GM23248 (cell line): ENCODE results near the gene DZIP1L. TPM values are rescaled to one million over a fixed set of nuclear protein-coding genes. Genes with fewer than 3 reads are reported as not detected.

Experiments
- DNase-seq: peaks from one replicate; pipeline ENCODE4 v3.0.0-alpha.2; 2015
- H2AFZ ChIP-seq: fragments of 200-600 bp; sonication (generic); 2 replicates; pipeline ENCODE4 v1.6.1; 2016; ENCODE audit warnings: antibody characterized with exemption
- H3F3A ChIP-seq: fragments of 200-600 bp; sonication (generic); 2 replicates; pipeline ENCODE4 v1.6.1; 2016; ENCODE audit warnings: mild to moderate bottlenecking, antibody characterized with exemption, mixed run types; ENCODE audit not compliant: insufficient read depth
- H3K27ac ChIP-seq: fragments of 200-600 bp; sonication (generic); 2 replicates; pipeline ENCODE4 v1.5.1; 2016; ENCODE audit warnings: mild to moderate bottlenecking
- H3K27me3 ChIP-seq: fragments of 200-600 bp; sonication (generic); replicated peaks from 2 replicates; pipeline ENCODE4 v1.6.1; 2016; ENCODE audit warnings: mild to moderate bottlenecking; ENCODE audit not compliant: insufficient read depth
- H3K36me3 ChIP-seq: fragments of 200-600 bp; sonication (generic); 2 replicates; pipeline ENCODE4 v1.6.1; 2016; ENCODE audit warnings: low read depth, mild to moderate bottlenecking
- H3K4me1 ChIP-seq: fragments of 200-600 bp; sonication (generic); 2 replicates; pipeline ENCODE4 v1.6.1; 2016; ENCODE audit warnings: mild to moderate bottlenecking; ENCODE audit not compliant: insufficient read depth
- H3K4me2 ChIP-seq: fragments of 200-600 bp; sonication (generic); one replicate; pipeline ENCODE4 v1.6.1; 2016; ENCODE audit warnings: mild to moderate bottlenecking; ENCODE audit not compliant: unreplicated experiment
- H3K4me3 ChIP-seq: fragments of 200-600 bp; sonication (generic); 2 replicates; pipeline ENCODE4 v1.5.1; 2016; ENCODE audit warnings: mild to moderate bottlenecking
- H3K79me2 ChIP-seq: fragments of 200-600 bp; sonication (generic); 2 replicates; pipeline ENCODE4 v1.6.1; 2016; ENCODE audit warnings: mild to moderate bottlenecking; ENCODE audit not compliant: insufficient read depth
- H3K9ac ChIP-seq: fragments of 200-600 bp; sonication (generic); 2 replicates; pipeline ENCODE4 v1.6.1; 2016; ENCODE audit warnings: mild to moderate bottlenecking
- H3K9me2 ChIP-seq: fragments of 200-600 bp; sonication (generic); 2 replicates; pipeline ENCODE4 v1.6.1; 2016; ENCODE audit warnings: mixed run types, mild to moderate bottlenecking, moderate library complexity; ENCODE audit not compliant: insufficient read depth
- H3K9me3 ChIP-seq: fragments of 200-600 bp; sonication (generic); one replicate; pipeline ENCODE4 v1.6.1; 2017; ENCODE audit warnings: low read depth
- H4K20me1 ChIP-seq: fragments of 200-600 bp; sonication (generic); 2 replicates; pipeline ENCODE4 v1.6.0; 2016; ENCODE audit not compliant: insufficient read depth
- EZH2 ChIP-seq: fragments of 200-600 bp; sonication (generic); IDR thresholded peaks from 2 replicates; pipeline ENCODE4 v1.6.1; 2018; ENCODE audit warnings: antibody characterized with exemption, mild to moderate bottlenecking; ENCODE audit not compliant: insufficient read depth, poor library complexity, severe bottlenecking
- EZH2phosphoT487 ChIP-seq: fragments of 200-600 bp; sonication (generic); IDR thresholded peaks from 2 replicates; pipeline ENCODE4 v1.6.1; 2018; ENCODE audit warnings: antibody characterized with exemption, moderate library complexity, mild to moderate bottlenecking, low read depth; ENCODE audit not compliant: insufficient read depth
- WGBS, 2 experiments: methylation state at CpG; one replicate each; pipeline ENCODE4 v1.1.6; 2015 to 2017; ENCODE audit warnings: low lambda C conversion rate in 2 of 2, low coverage in 1 of 2; ENCODE audit errors: missing lambda C conversion rate in 2 of 2; 5-methylcytosine and 5-hydroxymethylcytosine counted together
- in situ Hi-C: fragments of 300-500 bp; cut with MboI; formaldehyde crosslinking; loops from 2 replicates; pipeline ENCODE4 v1.15.0; 2020
- polyA plus RNA-seq: library from polyadenylated mRNA; unstranded; fragments of >200 nt; fragmentation: Nextera tagmentation; extraction: Ambion mirVana; gene quantifications from 2 replicates; pipeline ENCODE4 v1.2.1, GENCODE V29; 2016
- total RNA-seq: library from RNA; depleted of rRNA; stranded (reverse); fragments of >200 nt; shearing (Covaris generic); gene quantifications from 2 replicates; pipeline ENCODE4 v1.2.3, GENCODE V29; 2014

Gene DZIP1L
- total and polyA plus RNA-seq, 2 experiments from 2014 or later: 11.1 to 19.8 TPM

- in situ Hi-C loops: no loop called here
- Histone ChIP-seq H2AFZ (no peak overlapping the region), H4K20me1 (no peaks in the 10 kb centered on the region)
Observed at GRCh38 chr3:138119423-138119766, 4.0 kb upstream of the DZIP1L start.

GRCh38 chr3:138118612-138119422 lies 3.4 kb upstream of the DZIP1L start:
- Histone ChIP-seq H3K4me1 (peaks cover 7% of the 10 kb centered on the region), H3K9me2 (no peaks in the 10 kb centered on the region), H4K20me1 (no peaks in the 10 kb centered on the region), H3K27me3 (no peaks in the 10 kb centered on the region), H3K4me3 (no peak overlapping the region), H3K79me2 (peaks cover 11% of the 10 kb centered on the region), H3K36me3 (no peaks in the 10 kb centered on the region), H3K27ac (no peak overlapping the region), H3K9ac (no peak overlapping the region), H3K9me3 (no peaks in the 10 kb centered on the region), H2AFZ (no peak overlapping the region), H3K4me2 (no peak overlapping the region), H3F3A (peaks cover 9% of the 10 kb centered on the region)
- no peak for TF ChIP-seq EZH2
- WGBS, 2 experiments: 26 to 30% methylated on average over 8 of the region's 8 CpGs
- DNase-seq: peak; percentile 81
- in situ Hi-C loops: no loop called here

More at GRCh38 chr3:138119423-138119766, 4.0 kb upstream of the DZIP1L start:
- Histone ChIP-seq H3K36me3 (no peaks in the 10 kb centered on the region), H3K4me1 (peaks cover under 1% of the 10 kb centered on the region; the same call in 1 of the 2 replicates), H3F3A (peaks cover 9% of the 10 kb centered on the region), H3K27me3 (no peaks in the 10 kb centered on the region), H3K27ac (no peak overlapping the region), H3K4me2 (no peak overlapping the region), H3K4me3 (no peak overlapping the region), H3K9me3 (no peaks in the 10 kb centered on the region), H3K9ac (no peak overlapping the region), H3K9me2 (no peaks in the 10 kb centered on the region), H3K79me2 (peaks cover 5% of the 10 kb centered on the region)
- no peak for TF ChIP-seq EZH2
- no peak for TF ChIP-seq EZH2phosphoT487
- peak; percentile 22 for DNase-seq
- 17 to 18% methylated on average over 4 of the region's 4 CpGs for WGBS, 2 experiments

- H3K27ac ChIP-seq: peak overlapping the region; percentile 91
- peaks cover 25% of the 10 kb centered on the region for H3K4me1 ChIP-seq
- H3K27me3 ChIP-seq: no peaks in the 10 kb centered on the region
- peak overlapping the region; percentile 93 for H3K4me2 ChIP-seq
- peaks cover 54% of the 10 kb centered on the region for H3K79me2 ChIP-seq
- peaks cover 9% of the 10 kb centered on the region for H3F3A ChIP-seq
- DNase-seq: peak; percentile 51
- in situ Hi-C loops: no loop called here
- 2% methylated on average over 9 of the region's 9 CpGs for WGBS, 2 experiments
- no peaks in the 10 kb centered on the region for H4K20me1 ChIP-seq
- peak overlapping the region; percentile 65 for H2AFZ ChIP-seq
- H3K9ac ChIP-seq: peak overlapping the region; percentile 91
- H3K4me3 ChIP-seq: peak overlapping the region; percentile 77
- no peaks in the 10 kb centered on the region for H3K9me3 ChIP-seq
- no peaks in the 10 kb centered on the region; the same call in 1 of the 2 replicates for H3K36me3 ChIP-seq
- TF ChIP-seq EZH2: no peak
- TF ChIP-seq EZH2phosphoT487: no peak
- H3K9me2 ChIP-seq: no peaks in the 10 kb centered on the region
Observed at GRCh38 chr3:138114431-138114918, 933 bp downstream of the DZIP1L start.

GRCh38 chr3:138113326-138113725 lies 2.1 kb downstream of the DZIP1L start:
- peak overlapping the region; percentile 93 for H3K4me2 ChIP-seq
- peak overlapping the region; percentile 77 for H3K4me3 ChIP-seq

More at GRCh38 chr3:138113326-138113725, 2.1 kb downstream of the DZIP1L start:
- no peaks in the 10 kb centered on the region for H4K20me1 ChIP-seq
- WGBS, 2 experiments: 57 to 58% methylated on average over 1 of the region's 1 CpG
- H3K9me3 ChIP-seq: no peaks in the 10 kb centered on the region
- peak overlapping the region; percentile 91 for H3K9ac ChIP-seq
- H3K4me1 ChIP-seq: peaks cover 25% of the 10 kb centered on the region
- peak overlapping the region; percentile 91 for H3K27ac ChIP-seq
- H3F3A ChIP-seq: peaks cover 9% of the 10 kb centered on the region
- H3K79me2 ChIP-seq: peaks cover 66% of the 10 kb centered on the region
- no peaks in the 10 kb centered on the region; the same call in 1 of the 2 replicates for H3K36me3 ChIP-seq
- H3K27me3 ChIP-seq: no peaks in the 10 kb centered on the region
- H3K9me2 ChIP-seq: no peaks in the 10 kb centered on the region
- H2AFZ ChIP-seq: no peak overlapping the region
- in situ Hi-C loops: no loop called here
- DNase-seq: peak; percentile 48
- TF ChIP-seq EZH2phosphoT487 (no peak), EZH2 (no peak)
